ENCODE results near the gene FLYWCH1. TPM values are rescaled to one million over a fixed set of nuclear protein-coding genes. Genes with fewer than 3 reads are reported as not detected.

FLYWCH1 gene
- total and polyA plus RNA-seq, 2 of the 8 experiments (the other 6 are each of a cell fraction or from before 2014, with no cell fraction given), result 12.4 to 23.5 TPM

DNA sequence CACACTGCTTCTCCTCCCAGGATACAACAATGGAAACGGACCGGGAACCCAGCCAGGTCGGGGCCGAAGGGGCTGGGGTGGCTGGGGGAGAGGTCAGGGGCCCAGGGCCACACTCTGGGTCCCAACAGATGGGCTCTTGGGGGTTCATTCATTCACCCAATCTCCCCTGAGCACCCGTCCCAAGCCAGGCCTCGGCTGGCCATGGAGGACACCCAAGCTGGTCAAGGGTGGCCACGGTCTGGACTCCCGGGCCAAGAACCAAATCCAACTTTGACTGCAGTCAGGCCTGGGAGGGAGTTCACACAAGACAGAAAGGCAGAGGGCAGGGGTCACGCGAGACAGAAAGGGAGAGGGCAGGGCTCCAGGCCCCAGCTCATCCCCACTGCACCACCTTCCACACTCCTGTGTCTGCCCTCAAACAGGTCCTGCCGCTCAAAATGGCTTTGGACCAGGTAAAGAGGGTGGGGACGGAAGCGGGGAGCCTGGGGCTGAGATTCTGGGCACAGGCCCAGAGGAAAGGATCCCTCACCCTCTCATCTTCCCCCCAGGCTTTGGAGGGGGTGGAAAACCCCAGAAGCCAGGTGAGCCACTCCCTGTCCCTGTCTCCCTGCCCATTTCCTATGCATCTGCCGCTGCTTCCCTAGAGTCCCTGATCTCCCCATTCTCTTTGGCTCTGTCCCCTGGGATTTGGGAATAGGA lies 80.8 kb downstream of the FLYWCH1 start (continued):
- TF ChIP-seq, protein P1, sequence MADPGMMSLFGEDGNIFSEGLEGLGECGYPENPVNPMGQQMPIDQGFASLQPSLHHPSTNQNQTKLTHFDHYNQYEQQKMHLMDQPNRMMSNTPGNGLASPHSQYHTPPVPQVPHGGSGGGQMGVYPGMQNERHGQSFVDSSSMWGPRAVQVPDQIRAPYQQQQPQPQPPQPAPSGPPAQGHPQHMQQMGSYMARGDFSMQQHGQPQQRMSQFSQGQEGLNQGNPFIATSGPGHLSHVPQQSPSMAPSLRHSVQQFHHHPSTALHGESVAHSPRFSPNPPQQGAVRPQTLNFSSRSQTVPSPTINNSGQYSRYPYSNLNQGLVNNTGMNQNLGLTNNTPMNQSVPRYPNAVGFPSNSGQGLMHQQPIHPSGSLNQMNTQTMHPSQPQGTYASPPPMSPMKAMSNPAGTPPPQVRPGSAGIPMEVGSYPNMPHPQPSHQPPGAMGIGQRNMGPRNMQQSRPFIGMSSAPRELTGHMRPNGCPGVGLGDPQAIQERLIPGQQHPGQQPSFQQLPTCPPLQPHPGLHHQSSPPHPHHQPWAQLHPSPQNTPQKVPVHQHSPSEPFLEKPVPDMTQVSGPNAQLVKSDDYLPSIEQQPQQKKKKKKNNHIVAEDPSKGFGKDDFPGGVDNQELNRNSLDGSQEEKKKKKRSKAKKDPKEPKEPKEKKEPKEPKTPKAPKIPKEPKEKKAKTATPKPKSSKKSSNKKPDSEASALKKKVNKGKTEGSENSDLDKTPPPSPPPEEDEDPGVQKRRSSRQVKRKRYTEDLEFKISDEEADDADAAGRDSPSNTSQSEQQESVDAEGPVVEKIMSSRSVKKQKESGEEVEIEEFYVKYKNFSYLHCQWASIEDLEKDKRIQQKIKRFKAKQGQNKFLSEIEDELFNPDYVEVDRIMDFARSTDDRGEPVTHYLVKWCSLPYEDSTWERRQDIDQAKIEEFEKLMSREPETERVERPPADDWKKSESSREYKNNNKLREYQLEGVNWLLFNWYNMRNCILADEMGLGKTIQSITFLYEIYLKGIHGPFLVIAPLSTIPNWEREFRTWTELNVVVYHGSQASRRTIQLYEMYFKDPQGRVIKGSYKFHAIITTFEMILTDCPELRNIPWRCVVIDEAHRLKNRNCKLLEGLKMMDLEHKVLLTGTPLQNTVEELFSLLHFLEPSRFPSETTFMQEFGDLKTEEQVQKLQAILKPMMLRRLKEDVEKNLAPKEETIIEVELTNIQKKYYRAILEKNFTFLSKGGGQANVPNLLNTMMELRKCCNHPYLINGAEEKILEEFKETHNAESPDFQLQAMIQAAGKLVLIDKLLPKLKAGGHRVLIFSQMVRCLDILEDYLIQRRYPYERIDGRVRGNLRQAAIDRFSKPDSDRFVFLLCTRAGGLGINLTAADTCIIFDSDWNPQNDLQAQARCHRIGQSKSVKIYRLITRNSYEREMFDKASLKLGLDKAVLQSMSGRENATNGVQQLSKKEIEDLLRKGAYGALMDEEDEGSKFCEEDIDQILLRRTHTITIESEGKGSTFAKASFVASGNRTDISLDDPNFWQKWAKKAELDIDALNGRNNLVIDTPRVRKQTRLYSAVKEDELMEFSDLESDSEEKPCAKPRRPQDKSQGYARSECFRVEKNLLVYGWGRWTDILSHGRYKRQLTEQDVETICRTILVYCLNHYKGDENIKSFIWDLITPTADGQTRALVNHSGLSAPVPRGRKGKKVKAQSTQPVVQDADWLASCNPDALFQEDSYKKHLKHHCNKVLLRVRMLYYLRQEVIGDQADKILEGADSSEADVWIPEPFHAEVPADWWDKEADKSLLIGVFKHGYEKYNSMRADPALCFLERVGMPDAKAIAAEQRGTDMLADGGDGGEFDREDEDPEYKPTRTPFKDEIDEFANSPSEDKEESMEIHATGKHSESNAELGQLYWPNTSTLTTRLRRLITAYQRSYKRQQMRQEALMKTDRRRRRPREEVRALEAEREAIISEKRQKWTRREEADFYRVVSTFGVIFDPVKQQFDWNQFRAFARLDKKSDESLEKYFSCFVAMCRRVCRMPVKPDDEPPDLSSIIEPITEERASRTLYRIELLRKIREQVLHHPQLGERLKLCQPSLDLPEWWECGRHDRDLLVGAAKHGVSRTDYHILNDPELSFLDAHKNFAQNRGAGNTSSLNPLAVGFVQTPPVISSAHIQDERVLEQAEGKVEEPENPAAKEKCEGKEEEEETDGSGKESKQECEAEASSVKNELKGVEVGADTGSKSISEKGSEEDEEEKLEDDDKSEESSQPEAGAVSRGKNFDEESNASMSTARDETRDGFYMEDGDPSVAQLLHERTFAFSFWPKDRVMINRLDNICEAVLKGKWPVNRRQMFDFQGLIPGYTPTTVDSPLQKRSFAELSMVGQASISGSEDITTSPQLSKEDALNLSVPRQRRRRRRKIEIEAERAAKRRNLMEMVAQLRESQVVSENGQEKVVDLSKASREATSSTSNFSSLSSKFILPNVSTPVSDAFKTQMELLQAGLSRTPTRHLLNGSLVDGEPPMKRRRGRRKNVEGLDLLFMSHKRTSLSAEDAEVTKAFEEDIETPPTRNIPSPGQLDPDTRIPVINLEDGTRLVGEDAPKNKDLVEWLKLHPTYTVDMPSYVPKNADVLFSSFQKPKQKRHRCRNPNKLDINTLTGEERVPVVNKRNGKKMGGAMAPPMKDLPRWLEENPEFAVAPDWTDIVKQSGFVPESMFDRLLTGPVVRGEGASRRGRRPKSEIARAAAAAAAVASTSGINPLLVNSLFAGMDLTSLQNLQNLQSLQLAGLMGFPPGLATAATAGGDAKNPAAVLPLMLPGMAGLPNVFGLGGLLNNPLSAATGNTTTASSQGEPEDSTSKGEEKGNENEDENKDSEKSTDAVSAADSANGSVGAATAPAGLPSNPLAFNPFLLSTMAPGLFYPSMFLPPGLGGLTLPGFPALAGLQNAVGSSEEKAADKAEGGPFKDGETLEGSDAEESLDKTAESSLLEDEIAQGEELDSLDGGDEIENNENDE (IDR thresholded peaks at IDR 0.05; ENCODE audit: insufficient replicate concordance, low read length), result no peak
- no peak for TF ChIP-seq NRF1 (IDR thresholded peaks at IDR 0.05; ENCODE audit: low read depth, low read length)
- TF ChIP-seq, protein P2, sequence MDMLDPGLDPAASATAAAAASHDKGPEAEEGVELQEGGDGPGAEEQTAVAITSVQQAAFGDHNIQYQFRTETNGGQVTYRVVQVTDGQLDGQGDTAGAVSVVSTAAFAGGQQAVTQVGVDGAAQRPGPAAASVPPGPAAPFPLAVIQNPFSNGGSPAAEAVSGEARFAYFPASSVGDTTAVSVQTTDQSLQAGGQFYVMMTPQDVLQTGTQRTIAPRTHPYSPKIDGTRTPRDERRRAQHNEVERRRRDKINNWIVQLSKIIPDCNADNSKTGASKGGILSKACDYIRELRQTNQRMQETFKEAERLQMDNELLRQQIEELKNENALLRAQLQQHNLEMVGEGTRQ (IDR thresholded peaks at IDR 0.05; ENCODE audit: low read length), result no peak
- TF ChIP-seq CHD2 (IDR thresholded peaks at IDR 0.05; ENCODE audit: low read length), result no peak
- no peak for TF ChIP-seq ASH2L (IDR thresholded peaks at IDR 0.05; ENCODE audit: low read length)
- TF ChIP-seq, protein P3, sequence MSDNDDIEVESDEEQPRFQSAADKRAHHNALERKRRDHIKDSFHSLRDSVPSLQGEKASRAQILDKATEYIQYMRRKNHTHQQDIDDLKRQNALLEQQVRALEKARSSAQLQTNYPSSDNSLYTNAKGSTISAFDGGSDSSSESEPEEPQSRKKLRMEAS (IDR thresholded peaks at IDR 0.05), result no peak
- TF ChIP-seq TEAD4 (IDR thresholded peaks at IDR 0.05; ENCODE audit: low read depth, low read length), result no peak
- TF ChIP-seq, protein P4, sequence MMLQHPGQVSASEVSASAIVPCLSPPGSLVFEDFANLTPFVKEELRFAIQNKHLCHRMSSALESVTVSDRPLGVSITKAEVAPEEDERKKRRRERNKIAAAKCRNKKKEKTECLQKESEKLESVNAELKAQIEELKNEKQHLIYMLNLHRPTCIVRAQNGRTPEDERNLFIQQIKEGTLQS (IDR thresholded peaks at IDR 0.05; ENCODE audit: insufficient read depth, low read depth, low read length), result no peak
- TF ChIP-seq TAF1 (IDR thresholded peaks at IDR 0.05; ENCODE audit: low read depth, low read length), result no peak

Data from H1 (cell line).